NCI-H1436 treated with DMSO at 0.1 percent for 48 hours (cell line): ENCODE data around the gene ROCK1.

Source experiments
- DNase-seq: peaks from one replicate; lab custom pipeline; 2025; lab: John Stamatoyannopoulos, UW

Gene ROCK1

DNA sequence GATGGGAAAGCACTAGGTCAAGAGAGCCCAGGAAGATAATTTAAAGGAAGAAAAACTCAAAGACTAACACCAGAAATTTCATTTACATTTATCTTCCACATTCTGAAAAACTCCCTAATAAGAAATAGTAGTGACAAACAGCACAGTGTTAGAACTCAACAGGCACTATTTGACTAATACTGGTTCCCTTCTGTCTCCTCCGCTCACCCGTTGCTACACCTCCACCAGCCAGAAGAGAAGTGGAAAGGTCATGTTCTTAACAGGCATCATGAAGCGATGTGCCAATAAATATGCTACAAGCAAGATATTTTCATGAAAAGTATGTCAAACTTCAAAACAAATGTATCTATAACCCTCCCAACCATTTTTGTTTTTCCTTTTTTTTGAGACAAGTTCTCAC, 5.7 kb downstream of the ROCK1 start:
- DNase-seq, result no peak

DNA sequence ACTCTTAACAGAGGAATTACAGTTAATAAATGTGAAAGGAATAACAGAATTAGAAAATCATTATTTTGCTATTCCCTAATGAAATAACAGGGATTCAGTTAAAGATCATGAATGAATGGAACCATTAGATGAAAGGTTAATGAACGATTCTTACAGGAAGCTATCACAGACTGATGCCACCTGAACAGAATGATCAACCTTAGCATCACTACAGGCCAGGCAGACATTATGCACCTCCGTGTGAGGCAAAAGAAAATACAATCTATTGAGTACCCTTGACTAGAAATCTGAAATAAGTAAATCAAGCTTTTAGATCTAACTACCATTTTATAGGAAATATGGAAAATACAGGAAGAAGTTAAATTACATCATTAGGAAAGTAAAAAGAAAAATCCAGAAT, 10.4 kb downstream of the ROCK1 start:
- DNase-seq, result no peak

GRCh38 chr18:21100678-21101077, 10.9 kb downstream of the ROCK1 start:
- DNase-seq, result no peak

GRCh38 chr18:21100146-21100545, 11.5 kb downstream of the ROCK1 start:
- no peak for DNase-seq

DNA sequence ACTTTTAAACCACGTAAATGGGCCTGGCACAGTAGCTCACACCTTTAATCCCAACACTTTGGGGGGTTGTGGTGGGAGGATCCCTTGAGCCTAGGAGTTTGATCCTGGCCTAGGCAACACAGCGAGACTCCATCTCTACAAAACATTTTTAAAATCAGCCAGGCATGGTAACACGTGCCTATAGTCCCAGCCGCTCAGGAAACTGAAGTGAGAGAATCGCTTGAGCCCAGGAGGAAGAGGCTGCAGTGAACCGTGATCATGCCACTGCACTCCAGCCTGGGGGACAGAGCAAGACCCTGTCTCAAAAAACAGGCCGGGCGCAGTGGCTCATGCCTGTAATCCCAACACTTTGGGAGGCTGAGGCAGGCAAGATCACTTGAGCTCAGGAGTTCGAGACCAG, 12.2 kb downstream of the ROCK1 start:
- no peak for DNase-seq

DNA sequence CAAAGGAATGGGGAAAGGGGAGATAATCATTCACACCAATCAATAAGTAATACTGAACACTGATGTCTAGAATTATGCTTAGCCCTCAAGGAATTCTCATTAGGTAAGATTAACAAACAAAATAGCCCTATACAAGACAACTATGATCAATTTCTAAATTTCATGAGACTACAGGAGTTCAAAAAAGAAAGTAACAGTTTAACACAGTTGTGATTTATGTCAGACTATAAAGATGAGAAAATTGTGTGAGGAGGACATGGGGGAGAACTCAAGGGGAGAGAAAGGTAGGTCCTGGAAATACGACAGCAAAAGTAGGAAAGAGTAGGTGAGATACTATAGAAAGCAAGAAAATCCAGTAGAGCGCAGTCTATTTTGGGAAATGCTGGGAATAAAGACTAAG, 14.9 kb downstream of the ROCK1 start:
- no peak for DNase-seq

- DNase-seq, result no peak
Observed at GRCh38 chr18:21093133-21093532, 18.5 kb downstream of the ROCK1 start.

DNA sequence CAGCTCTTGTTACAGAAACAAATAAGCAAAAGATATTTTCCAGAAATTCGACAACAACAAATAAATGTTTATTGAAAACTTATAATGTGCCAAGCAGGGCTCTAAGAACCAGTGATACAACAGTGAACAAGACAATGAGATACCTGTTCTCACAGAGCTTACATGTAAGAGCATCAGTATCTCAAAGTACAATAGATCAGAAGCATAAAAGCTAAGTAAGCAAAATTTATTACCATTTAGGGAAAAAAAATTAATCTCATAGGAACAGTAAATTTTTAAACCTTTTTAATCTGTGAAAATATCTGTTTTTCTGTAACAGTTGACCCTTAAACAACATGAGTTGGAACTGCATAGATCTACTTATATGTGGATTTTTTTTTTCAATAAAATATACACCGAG, 20.9 kb downstream of the ROCK1 start:
- no peak for DNase-seq

DNA sequence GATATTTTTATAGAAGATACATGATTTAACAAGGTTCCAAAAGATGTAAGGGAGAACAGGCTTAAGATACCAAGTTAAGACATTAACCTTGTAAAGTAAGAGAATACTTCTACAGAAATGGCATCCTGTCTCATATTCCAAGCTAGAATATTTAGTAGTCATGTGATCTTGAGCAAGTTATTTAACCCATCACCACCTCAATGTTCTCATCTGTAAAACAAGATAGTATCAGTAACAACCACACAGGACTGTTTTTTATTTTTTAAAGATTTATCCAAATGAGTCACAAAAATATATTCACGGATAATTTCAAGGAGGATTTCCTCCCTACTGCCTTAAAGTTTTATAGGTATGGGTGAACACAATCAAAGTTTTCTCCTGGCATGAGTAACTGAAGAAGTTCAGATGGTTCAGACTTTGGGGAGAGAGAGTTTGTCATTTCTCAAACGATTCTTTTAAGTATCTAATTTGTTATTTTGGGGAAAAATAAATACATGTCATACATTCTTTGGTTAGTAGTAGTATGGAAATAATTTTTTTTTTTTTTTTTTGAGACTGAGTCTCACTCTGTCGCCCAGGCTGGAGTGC, 25.9 kb downstream of the ROCK1 start:
- DNase-seq, result no peak

DNA sequence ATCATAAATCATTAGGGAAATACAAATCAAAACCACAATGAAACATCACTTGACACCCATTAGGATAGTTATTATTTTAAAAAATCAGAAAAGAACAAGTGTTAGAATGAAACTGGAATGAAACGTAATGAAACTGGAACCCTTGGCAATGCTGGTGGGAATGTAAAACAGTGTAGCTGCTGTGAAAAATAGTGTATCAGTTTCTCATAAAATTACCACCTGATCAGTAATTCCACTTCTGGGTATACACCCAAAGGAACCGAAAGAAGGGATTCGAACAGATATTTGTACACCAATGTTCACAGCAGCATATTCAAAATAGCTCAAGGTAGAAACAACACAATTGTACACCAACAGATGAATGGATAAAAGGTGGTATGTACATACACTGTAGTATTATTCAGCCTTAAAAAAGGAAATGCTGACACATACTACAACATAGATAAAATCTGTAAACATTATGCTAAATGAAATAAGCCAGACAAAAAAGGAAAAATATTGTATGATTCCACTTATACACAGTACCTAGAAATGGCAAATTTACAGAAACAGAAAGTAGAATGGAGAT, 27.0 kb downstream of the ROCK1 start:
- no peak for DNase-seq

DNA sequence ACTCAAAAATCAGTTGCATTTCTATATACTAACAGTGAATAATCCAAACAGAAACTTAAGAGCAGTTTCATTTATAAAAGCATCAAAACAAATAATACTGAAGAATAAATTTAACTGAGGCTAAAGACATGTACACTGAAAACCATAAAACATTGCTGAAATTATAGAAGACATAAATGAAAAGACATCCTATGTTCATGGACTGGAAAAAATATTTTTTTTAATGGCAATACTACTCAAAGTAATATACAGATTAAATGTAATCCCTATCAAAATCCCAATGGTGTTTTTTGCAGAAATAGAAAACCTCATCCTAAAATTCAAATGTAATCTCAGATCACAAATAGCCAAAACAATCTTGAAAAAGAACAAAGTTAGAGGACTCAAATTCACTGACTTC, 28.6 kb downstream of the ROCK1 start:
- DNase-seq, result no peak

DNA sequence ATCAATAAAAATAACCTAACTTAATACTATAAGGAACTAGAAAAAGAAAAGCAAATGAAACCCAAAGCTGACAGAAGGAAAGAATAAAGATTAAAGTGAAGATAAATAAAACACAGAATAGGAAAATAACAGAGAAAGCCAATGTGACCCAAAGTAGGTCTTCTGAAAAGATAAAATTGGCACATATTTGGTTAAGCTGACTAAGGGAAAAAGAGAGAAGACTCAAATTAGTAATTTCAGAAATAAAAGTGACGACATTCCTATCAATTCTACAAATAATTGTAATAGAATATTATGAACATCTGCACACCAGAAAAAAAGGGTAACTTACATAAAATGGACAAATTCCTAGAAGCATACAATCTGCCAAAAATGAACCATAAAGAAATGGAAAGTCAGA, 30.2 kb downstream of the ROCK1 start:
- no peak for DNase-seq

DNA sequence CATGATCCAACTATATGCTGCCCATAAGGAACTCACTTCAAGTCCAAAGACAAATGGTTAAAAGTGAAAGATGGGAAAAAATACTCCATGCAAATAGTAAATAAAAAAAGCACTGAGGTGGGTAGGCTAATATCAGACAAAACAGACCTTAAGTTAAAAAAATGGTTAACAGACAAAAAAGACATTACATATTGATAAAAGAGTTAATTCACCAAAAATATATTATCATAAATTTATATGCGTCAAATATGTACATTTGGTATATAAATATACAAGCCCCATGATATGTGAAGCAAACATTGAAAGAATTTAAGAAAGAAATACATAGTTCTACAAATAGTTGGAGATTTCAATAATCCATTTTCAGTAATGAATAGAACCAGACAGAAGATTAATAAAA, 31.0 kb downstream of the ROCK1 start:
- no peak for DNase-seq

- DNase-seq, result no peak
Observed at GRCh38 chr18:21074336-21075323, 37.0 kb downstream of the ROCK1 start.

DNA sequence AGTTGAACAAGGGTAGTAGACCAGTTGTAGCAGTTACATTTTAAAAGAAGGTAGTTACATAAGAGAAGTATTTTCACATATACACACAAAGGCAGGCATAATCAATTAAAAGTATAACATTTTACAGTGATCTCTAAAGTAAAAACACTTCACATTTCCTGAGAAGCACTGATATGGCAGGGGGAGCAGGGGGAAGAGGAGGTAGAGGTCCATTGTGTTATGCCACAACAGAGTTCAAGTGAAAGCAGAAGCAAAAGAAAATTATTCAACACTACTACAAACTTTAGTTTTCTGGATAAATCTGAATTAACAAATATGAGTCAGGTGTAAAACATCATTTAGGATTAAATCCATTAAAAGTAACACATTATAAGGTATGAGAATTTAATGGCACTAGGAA, 38.4 kb downstream of the ROCK1 start:
- no peak for DNase-seq

GRCh38 chr18:21071071-21071470, 40.5 kb downstream of the ROCK1 start:
- DNase-seq, result no peak

- DNase-seq, result no peak
Observed at GRCh38 chr18:21069468-21069867, 42.1 kb downstream of the ROCK1 start.

GRCh38 chr18:21064347-21064746, 47.3 kb downstream of the ROCK1 start:
- DNase-seq, result no peak

DNA sequence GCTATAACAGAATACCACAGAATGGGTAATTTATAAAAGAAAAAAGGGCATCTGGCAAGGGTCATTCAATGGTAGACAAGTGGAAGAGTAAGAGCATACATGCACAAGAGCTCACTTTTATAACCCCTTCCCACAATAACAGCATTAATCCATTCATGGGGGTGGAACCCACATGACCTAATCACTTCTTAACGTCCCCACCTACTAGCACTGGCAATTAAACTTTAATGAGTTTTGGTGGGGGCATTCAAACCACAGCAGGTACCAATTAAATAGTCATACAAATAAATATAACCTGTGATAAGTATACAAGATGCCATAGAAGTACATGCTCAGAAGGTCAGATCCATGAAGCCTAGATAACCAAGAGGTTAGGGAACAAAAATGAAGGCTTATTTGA, 48.6 kb downstream of the ROCK1 start:
- DNase-seq, result no peak

GRCh38 chr18:21057112-21057511, 54.5 kb downstream of the ROCK1 start:
- no peak for DNase-seq

DNA sequence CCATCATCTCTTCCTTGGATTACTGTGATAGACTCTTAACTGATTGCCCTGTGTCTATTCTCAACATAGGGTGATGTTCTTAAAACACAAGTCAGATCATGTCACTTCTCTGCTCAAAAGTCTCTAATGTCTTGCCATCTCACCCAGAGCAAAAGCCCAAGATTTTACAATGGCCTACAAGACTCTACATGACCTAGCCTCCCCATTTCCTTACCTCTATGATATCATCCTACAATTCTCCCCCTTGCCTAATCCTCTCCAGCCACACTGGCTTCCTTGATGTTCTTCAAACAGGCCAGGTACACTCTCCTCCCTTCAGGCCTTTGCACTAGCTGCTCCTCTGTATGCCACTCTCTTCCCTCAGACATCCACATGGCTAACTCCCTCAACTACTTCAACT, 55.1 kb downstream of the ROCK1 start:
- DNase-seq, result no peak

DNA sequence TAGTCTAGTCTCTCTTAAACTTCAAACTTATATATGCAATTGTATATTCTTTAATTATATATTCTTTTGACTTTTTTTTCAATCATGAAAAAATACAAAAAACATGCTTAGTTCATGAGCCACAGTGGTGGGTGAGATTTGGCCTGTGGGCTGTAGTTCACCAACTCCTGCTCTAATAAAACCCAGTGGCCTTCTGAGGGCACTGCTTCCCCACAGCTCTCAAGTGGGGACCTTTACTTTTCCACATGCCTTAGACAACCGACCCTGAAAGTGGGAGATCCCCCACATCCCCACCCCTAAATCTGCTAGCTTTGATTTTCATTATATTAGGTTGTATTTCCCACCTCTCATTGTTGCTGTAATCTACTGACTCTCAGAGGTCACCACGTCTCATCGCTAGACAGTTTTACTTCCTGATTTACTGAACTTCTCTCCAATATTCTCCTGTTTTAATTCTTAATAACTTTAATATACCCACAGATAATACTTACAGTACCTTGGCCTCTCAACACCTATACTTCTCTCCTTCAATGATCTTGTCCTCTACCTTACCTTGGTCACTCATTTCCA, 57.3 kb downstream of the ROCK1 start:
- no peak for DNase-seq

- no peak for DNase-seq
Observed at GRCh38 chr18:21053127-21053526, 58.5 kb downstream of the ROCK1 start.
